Skeletal muscle tissue (tissue), 5 donors: Measurements from ENCODE around the gene TP53TG3D. TPM values are rescaled to one million over a fixed set of nuclear protein-coding genes. Genes with fewer than 3 reads are reported as not detected.
"Not testable (repeated sequence)": the region's sequence is repeated elsewhere in the genome, so short reads cannot be mapped to it uniquely, and the experiment has no call there.

Experiments
- H3K27ac ChIP-seq: one replicate; pipeline ENCODE4 v1.7.0; 2013; ENCODE audit warnings: mild to moderate bottlenecking, low read depth, low read length, inconsistent platforms
- H3K27me3 ChIP-seq, 3 donors: one replicate each; pipeline ENCODE4 v1.7.0; 2013; ENCODE audit warnings: low read length in 3 of 3; ENCODE audit not compliant: control insufficient read depth in 3 of 3, insufficient read depth in 3 of 3
- H3K36me3 ChIP-seq, 3 donors: one replicate each; pipeline ENCODE4 v1.7.0; 2013; ENCODE audit warnings: low read length in 3 of 3; ENCODE audit not compliant: control insufficient read depth in 3 of 3, insufficient read depth in 3 of 3
- H3K4me1 ChIP-seq, 3 donors: one replicate each; pipeline ENCODE4 v1.7.0; 2013; ENCODE audit warnings: low read length in 3 of 3, mild to moderate bottlenecking in 3 of 3; ENCODE audit not compliant: control insufficient read depth in 3 of 3, insufficient read depth in 3 of 3
- H3K4me3 ChIP-seq, 3 donors: one replicate each; pipeline ENCODE4 v1.7.0; 2013; ENCODE audit warnings: low read length in 3 of 3
- H3K9ac ChIP-seq, 3 donors: one replicate each; pipeline ENCODE4 v1.7.0; 2013; ENCODE audit warnings: low read length in 3 of 3, mild to moderate bottlenecking in 3 of 3, moderate library complexity in 2 of 3, low read depth in 1 of 3
- H3K9me3 ChIP-seq, 3 donors: one replicate each; pipeline ENCODE4 v1.7.0; 2013; ENCODE audit warnings: low read length in 3 of 3; ENCODE audit not compliant: control insufficient read depth in 3 of 3
- small RNA-seq: library from RNA; depleted of rRNA; stranded (forward); fragments of <200 nt; gene quantifications from one replicate; pipeline ENCODE3, GENCODE V24; 2014
- total RNA-seq: library from RNA; depleted of rRNA; stranded (reverse); fragments of >200 nt; gene quantifications from one replicate; pipeline ENCODE4 v1.2.3, GENCODE V29; 2014
- donor health status: Osteomylitis.

Gene TP53TG3D
- total RNA-seq, 1 donor from 2014 or later: 1.0 TPM

DNA sequence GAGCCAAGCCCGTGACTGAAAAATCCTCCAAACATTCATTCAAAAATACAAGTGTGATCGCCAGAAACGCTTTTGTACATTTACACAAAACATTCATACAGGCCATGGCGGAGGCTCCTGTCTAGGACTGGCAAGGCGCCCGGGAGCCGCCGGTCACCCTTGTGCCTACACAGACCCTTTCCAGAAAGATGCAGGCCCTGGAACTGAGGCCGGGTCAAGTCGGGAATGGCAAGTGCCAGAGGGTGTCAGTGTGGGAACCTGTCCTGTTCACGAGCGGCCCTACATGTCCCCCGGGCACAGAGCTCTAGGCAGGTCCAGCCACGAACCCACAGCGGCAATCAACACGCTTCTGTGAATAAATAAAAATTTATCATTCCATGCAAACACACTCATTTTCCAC is 36.1 kb downstream of the TP53TG3D start:
- not testable (repeated sequence) for H3K27me3 ChIP-seq, H3K9me3 ChIP-seq, H3K4me3 ChIP-seq, H3K9ac ChIP-seq, H3K4me1 ChIP-seq, H3K36me3 ChIP-seq, H3K27ac ChIP-seq

GRCh38 chr16:32302776-32303175 is 49.7 kb downstream of the TP53TG3D start:
- H3K36me3 ChIP-seq, H3K9ac ChIP-seq, H3K4me3 ChIP-seq, H3K4me1 ChIP-seq, H3K9me3 ChIP-seq, H3K27ac ChIP-seq, H3K27me3 ChIP-seq: not testable (repeated sequence)

Small RNAs within 50 kb of the gene (small RNA-seq; reads per million reads assigned to genes)
- not detected for gene AC133485.1
- not detected for gene AC140878.1
